ENCODE measurements around the gene IRF4. TPM values are rescaled to one million over a fixed set of nuclear protein-coding genes. Genes with fewer than 3 reads are reported as not detected.

Gene IRF4
- polyA plus RNA-seq, 1 of the 3 experiments (the other 2 are of a cell fraction), result not detected

DNA sequence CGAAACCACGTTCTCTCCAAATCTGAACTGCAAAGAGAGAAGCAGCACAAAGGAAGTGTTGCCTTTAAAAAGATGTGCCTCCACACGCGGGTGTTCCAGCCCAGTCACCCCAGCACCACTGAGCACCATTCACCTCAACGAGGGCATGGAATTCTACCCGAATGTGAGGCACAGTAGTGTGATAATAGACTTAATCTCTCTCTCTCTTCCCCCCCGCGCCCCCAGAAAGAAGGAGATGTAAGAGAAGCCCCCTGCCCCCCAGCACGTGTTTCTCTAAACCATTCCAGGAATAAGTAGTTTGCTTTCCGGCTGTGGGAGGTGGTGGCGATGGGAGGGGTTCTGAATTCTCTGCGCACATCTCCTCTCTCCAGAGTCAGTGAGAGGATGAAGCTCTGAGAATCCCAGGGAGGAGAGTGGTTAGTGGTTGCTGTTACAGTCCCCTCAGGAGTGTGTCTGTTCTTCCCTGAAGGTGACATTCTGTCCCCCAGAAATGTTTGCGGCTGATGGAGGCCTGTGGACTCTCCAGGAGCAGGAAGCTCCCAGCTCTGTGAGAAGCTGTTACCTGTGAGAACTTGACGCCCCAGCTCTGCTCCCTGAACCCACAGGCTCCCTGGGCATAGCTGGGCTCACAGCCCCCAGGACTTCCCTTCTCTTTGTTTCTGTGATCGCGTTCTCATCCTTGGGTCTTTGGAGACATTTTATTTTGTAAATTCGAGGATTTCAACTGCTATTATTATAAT lies 23.5 kb upstream of the IRF4 start:
- no peaks in the 10 kb centered on the region for H3K9me3 ChIP-seq
- H3F3A ChIP-seq (replicated peaks; ENCODE audit: insufficient read depth), result no peaks in the 10 kb centered on the region
- ChIA-PET CTCF (no interaction called here), POLR2A (no interaction called here)
- peaks cover 91% of the 10 kb centered on the region for H3K27me3 ChIP-seq (ENCODE audit: insufficient read depth)
- H3K36me3 ChIP-seq (replicated peaks in 1 of 2; ENCODE audit: control insufficient read depth in 1 of 2, insufficient read depth in 2 of 2, low read length in 1 of 2), result no peaks in the 10 kb centered on the region
- no peak for TF ChIP-seq SIN3A (IDR thresholded peaks at IDR 0.05; ENCODE audit: borderline replicate concordance, low read depth, low read length)
- TF ChIP-seq, protein P1, sequence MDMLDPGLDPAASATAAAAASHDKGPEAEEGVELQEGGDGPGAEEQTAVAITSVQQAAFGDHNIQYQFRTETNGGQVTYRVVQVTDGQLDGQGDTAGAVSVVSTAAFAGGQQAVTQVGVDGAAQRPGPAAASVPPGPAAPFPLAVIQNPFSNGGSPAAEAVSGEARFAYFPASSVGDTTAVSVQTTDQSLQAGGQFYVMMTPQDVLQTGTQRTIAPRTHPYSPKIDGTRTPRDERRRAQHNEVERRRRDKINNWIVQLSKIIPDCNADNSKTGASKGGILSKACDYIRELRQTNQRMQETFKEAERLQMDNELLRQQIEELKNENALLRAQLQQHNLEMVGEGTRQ (IDR thresholded peaks at IDR 0.05; ENCODE audit: borderline replicate concordance, low read depth, low read length), result no peak
- TF ChIP-seq RFX5 (IDR thresholded peaks at IDR 0.05; ENCODE audit: low read length), result no peak
- TF ChIP-seq NFIC (IDR thresholded peaks at IDR 0.05; ENCODE audit: borderline replicate concordance), result no peak
- no peak for TF ChIP-seq GABPA (IDR thresholded peaks at IDR 0.05; ENCODE audit: low read depth)
- TF ChIP-seq TAF1 (IDR thresholded peaks at IDR 0.05; ENCODE audit: borderline replicate concordance, low read depth, low read length), result no peak
- no peak for TF ChIP-seq PBX3 (IDR thresholded peaks at IDR 0.05)
- no peak for TF ChIP-seq EP300 (IDR thresholded peaks at IDR 0.05; ENCODE audit: borderline replicate concordance in 1 of 2, low read depth in 1 of 2, low read length in 1 of 2)
- TF ChIP-seq, protein P2, sequence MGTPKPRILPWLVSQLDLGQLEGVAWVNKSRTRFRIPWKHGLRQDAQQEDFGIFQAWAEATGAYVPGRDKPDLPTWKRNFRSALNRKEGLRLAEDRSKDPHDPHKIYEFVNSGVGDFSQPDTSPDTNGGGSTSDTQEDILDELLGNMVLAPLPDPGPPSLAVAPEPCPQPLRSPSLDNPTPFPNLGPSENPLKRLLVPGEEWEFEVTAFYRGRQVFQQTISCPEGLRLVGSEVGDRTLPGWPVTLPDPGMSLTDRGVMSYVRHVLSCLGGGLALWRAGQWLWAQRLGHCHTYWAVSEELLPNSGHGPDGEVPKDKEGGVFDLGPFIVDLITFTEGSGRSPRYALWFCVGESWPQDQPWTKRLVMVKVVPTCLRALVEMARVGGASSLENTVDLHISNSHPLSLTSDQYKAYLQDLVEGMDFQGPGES (IDR thresholded peaks at IDR 0.05; ENCODE audit: low read depth, low read length), result no peak
- H3K79me2 ChIP-seq (ENCODE audit: insufficient read depth), result no peaks in the 10 kb centered on the region
- H2AFZ ChIP-seq (ENCODE audit: low read depth), result no peak overlapping the region
- H3K4me3 ChIP-seq (ENCODE audit: low read depth in 2 of 2, low read length in 1 of 2), result no peak overlapping the region
- H3K27ac ChIP-seq (ENCODE audit: low read depth in 2 of 2, low read length in 1 of 2), result no peak overlapping the region
- H3K4me2 ChIP-seq, result no peak overlapping the region
- H4K20me1 ChIP-seq (ENCODE audit: insufficient read depth), result no peaks in the 10 kb centered on the region
- no peak for DNase-seq
- no peaks in the 10 kb centered on the region for H3K9me2 ChIP-seq
- H3K4me1 ChIP-seq (ENCODE audit: control insufficient read depth in 1 of 2, insufficient read depth in 2 of 2, low read depth in 1 of 2, low read length in 1 of 2), result no peaks in the 10 kb centered on the region
- H3K9ac ChIP-seq, result no peak overlapping the region
- 8% methylated on average over 17 of the region's 17 CpGs for WGBS (ENCODE audit: low lambda C conversion rate)

- no peaks in the 10 kb centered on the region for H3K36me3 ChIP-seq (replicated peaks in 1 of 2; ENCODE audit: control insufficient read depth in 1 of 2, insufficient read depth in 2 of 2, low read length in 1 of 2)
- TF ChIP-seq ELF1 (IDR thresholded peaks at IDR 0.05) (no peak), MEF2A (IDR thresholded peaks at IDR 0.05; ENCODE audit: borderline replicate concordance, low read depth) (no peak)
- H3K4me2 ChIP-seq, result no peak overlapping the region
- peaks cover 91% of the 10 kb centered on the region for H3K27me3 ChIP-seq (ENCODE audit: insufficient read depth)
- H3F3A ChIP-seq (replicated peaks; ENCODE audit: insufficient read depth), result no peaks in the 10 kb centered on the region
- no peaks in the 10 kb centered on the region for H4K20me1 ChIP-seq (ENCODE audit: insufficient read depth)
- DNase-seq, result no peak
- no peaks in the 10 kb centered on the region for H3K9me2 ChIP-seq
- H3K79me2 ChIP-seq (ENCODE audit: insufficient read depth), result no peaks in the 10 kb centered on the region
- no peak overlapping the region for H3K9ac ChIP-seq
- no peak overlapping the region for H3K4me3 ChIP-seq (ENCODE audit: low read depth in 2 of 2, low read length in 1 of 2)
- ChIA-PET POLR2A (no interaction called here), CTCF (no interaction called here)
- no peak overlapping the region for H3K27ac ChIP-seq (ENCODE audit: low read depth in 2 of 2, low read length in 1 of 2)
- no peak overlapping the region for H2AFZ ChIP-seq (ENCODE audit: low read depth)
- 29% methylated on average over 12 of the region's 13 CpGs for WGBS (ENCODE audit: low lambda C conversion rate)
- no peaks in the 10 kb centered on the region for H3K4me1 ChIP-seq (ENCODE audit: control insufficient read depth in 1 of 2, insufficient read depth in 2 of 2, low read depth in 1 of 2, low read length in 1 of 2)
- no peaks in the 10 kb centered on the region for H3K9me3 ChIP-seq
Observed at GRCh38 chr6:369559-370431, 21.8 kb upstream of the IRF4 start.

Measured in SK-N-SH (cell line).